BE2C (cell line): ENCODE data around the gene SNTG2.
A peak's percentile ranks its signal among the peaks of the same experiment; 100 is the strongest.

ENCODE experiments used
- DNase-seq: peaks from one replicate; pipeline ENCODE4 v3.0.0-alpha.2; 2020
- H3K27me3 ChIP-seq: fragments of 250-450 bp; sonication (Bioruptor Pico); 2 replicates; pipeline ENCODE4 v1.5.1; 2020; ENCODE audit warnings: mild to moderate bottlenecking
- H3K36me3 ChIP-seq: fragments of 250-450 bp; sonication (Bioruptor Pico); 2 replicates; pipeline ENCODE4 v1.5.1; 2020; ENCODE audit warnings: mild to moderate bottlenecking
- H3K4me1 ChIP-seq: fragments of 250-450 bp; sonication (Bioruptor Pico); 2 replicates; pipeline ENCODE4 v1.5.1; 2020
- H3K4me3 ChIP-seq: 2 replicates; pipeline ENCODE4 v1.5.1; 2011; ENCODE audit warnings: low read depth, low read length
- H3K9me3 ChIP-seq: fragments of 250-450 bp; sonication (Bioruptor Pico); 2 replicates; pipeline ENCODE4 v1.5.1; 2020
- TF ChIP-seq, protein P1 (sequence below): IDR thresholded peaks from 2 replicates; pipeline ENCODE4 v1.5.1; 2012; ENCODE audit warnings: mild to moderate bottlenecking, low read depth, low read length

Gene SNTG2

DNA sequence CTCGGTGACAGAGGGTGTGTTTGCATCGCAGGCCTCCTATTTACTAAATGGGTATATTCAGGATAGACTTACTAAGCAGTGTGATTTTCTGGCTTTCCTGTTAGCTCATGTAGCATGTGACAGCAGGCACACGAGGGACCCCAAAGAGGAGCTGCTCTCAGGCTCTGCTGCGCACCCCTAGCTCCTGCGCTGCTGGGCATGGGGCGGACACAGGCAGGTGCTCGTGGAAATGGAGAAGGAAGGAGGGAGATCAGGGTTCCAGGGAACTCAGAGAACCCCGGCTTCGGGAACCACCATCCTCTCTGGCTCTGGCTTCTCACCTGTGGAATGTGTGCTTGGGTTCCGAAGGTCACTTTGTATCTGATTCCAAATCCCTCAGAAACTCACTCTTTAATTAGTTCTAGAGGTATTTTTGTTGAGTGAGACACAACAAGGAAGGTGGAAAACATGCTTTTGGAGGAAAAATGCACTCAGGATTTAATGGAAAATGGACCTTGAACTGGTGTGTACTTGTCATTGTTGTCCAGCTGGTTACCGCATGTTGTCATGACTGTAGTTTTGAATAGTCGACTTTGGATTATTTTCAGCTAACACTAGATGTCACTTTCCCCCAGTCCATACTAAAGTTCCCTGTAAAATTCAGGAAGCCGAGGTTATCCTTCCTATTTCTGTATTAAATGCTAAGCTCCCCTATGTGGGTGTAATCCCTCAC lies 3.5 kb downstream of the SNTG2 start:
- Histone ChIP-seq H3K9me3 (no peaks in the 10 kb centered on the region), H3K4me3 (no peak overlapping the region), H3K27me3 (peaks cover 32% of the 10 kb centered on the region), H3K4me1 (no peaks in the 10 kb centered on the region), H3K36me3 (no peaks in the 10 kb centered on the region)
- TF ChIP-seq, protein P1, sequence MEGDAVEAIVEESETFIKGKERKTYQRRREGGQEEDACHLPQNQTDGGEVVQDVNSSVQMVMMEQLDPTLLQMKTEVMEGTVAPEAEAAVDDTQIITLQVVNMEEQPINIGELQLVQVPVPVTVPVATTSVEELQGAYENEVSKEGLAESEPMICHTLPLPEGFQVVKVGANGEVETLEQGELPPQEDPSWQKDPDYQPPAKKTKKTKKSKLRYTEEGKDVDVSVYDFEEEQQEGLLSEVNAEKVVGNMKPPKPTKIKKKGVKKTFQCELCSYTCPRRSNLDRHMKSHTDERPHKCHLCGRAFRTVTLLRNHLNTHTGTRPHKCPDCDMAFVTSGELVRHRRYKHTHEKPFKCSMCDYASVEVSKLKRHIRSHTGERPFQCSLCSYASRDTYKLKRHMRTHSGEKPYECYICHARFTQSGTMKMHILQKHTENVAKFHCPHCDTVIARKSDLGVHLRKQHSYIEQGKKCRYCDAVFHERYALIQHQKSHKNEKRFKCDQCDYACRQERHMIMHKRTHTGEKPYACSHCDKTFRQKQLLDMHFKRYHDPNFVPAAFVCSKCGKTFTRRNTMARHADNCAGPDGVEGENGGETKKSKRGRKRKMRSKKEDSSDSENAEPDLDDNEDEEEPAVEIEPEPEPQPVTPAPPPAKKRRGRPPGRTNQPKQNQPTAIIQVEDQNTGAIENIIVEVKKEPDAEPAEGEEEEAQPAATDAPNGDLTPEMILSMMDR = peak; percentile 34
- DNase-seq = no peak

DNA sequence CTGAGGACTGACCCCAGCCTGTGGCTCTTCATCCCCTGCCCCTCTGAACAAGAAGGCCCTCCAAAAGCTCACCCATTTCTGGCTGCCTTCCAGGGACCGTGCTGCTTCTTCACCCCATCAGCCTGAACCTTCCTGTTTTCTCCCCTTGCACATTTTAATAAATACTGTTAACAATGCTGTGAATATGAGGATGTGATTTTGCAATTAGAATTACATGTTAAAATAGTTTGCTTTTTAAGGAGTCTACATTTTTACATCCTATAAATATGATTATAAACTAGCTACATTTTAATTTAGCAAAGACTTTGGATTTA lies 4.0 kb downstream of the SNTG2 start:
- TF ChIP-seq, protein P1 = no peak
- DNase-seq = no peak
- no peaks in the 10 kb centered on the region for H3K36me3 ChIP-seq
- no peak overlapping the region for H3K4me3 ChIP-seq
- H3K4me1 ChIP-seq = no peaks in the 10 kb centered on the region
- H3K27me3 ChIP-seq = peaks cover 28% of the 10 kb centered on the region
- H3K9me3 ChIP-seq = no peaks in the 10 kb centered on the region

DNA sequence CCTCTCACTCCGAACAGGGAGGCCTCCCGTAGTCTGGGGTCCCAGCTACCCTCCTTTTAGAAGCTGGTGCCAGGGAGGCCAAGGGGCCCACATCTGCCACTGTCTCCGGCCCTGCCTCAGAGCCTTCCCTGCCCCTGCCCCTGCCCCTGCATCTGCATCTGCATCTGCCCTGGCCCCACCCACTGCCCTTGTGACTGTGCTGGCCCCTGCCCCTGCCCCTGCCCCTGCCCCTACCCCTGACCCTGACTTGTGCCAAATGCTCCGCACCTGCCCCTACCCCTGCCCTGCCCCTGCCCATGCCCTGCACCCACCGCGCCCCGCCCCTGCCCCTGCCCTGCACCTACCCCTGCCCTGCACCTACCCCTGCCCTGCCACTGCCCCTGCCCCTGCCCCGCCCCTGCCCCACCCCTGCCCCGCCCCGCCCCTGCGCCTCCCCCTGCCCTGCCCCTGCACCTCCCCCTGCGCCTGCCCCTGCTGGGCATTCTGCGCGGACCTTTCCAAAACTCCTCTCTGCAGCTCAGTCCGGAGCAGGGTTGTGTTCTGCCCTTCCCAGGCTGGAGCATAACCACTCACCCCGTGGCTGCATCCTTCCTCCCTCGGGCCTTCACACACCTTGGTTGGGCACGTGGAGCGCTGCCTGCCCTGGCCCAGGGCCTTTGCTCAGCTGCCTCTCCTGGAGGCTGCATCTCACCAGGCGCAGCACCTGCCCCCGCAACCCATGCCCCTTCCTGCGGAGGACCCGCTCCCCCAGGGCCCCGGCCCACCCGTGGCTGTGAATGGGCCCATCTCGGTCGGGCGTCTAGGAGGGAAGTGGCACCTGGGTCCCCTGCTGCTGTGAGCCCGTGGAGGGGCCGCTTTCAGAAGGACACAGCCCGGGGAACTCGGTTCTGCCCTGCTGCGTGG lies 5.4 kb downstream of the SNTG2 start:
- Histone ChIP-seq H3K4me1 (no peaks in the 10 kb centered on the region), H3K4me3 (no peak overlapping the region)
- no peak for DNase-seq

DNA sequence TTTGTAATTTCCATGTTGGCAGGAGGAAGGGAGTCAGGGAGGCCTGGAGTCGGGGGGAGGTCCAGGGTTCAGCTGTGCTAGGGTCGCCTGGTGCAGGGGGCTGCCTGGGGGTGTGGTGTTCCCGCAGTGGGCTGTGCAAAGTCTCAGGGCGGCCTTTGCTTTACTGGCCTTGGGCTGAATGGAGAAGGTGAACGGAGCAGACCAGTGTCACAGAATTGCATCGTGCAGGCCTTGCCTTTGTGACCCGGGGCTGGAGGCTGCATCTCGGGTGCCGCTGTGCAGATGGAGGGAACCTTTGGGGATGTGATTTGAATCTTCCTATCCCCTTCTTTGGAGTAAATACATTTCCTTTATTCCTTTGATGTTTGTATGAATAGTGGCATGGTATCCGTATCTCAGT lies 8.8 kb downstream of the SNTG2 start:
- no peaks in the 10 kb centered on the region for H3K27me3 ChIP-seq
- TF ChIP-seq, protein P1 = no peak
- no peaks in the 10 kb centered on the region for H3K36me3 ChIP-seq
- H3K4me3 ChIP-seq = no peak overlapping the region
- H3K9me3 ChIP-seq = no peaks in the 10 kb centered on the region
- H3K4me1 ChIP-seq = no peaks in the 10 kb centered on the region
- DNase-seq = no peak

More for the DNA sequence above, 5.4 kb downstream of the SNTG2 start:
- peaks cover 19% of the 10 kb centered on the region for H3K27me3 ChIP-seq
- no peaks in the 10 kb centered on the region for H3K36me3 ChIP-seq
- H3K9me3 ChIP-seq = no peaks in the 10 kb centered on the region
- TF ChIP-seq, protein P1 = no peak

DNA sequence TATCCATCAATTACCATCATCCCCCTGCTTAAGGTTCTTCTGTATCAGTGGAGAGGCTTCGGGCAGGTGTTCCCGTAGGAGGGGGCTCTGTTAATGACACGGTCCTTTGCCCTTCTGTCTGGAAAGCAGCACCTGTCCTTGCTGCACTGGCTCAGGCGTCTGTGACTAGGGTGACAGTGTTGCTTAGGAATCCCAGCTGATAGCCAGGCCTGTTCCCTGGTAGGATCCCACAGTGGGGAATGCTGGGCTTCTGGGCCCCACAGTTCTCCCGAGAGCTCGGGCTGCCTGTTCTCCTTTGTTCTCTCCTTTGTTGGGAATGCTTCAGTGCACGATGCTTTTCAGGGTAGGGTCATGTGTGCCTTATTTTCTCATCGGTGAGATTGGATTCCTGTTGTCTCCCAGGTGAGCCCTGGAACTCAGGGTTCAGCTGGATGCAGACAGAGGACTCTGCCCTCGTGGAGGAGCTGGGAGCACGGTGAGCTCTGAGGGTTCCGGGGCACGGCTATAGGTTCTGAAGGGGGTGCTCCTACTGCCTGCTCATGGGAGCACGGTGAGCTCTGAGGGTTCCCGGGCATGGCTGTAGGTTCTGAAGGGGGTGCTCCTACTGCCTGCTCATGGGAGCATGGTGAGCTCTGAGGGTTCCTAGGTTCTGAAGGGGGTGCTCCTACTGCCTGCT lies 9.6 kb downstream of the SNTG2 start:
- no peaks in the 10 kb centered on the region for H3K4me1 ChIP-seq
- no peaks in the 10 kb centered on the region for H3K9me3 ChIP-seq
- H3K36me3 ChIP-seq = no peaks in the 10 kb centered on the region
- H3K27me3 ChIP-seq = no peaks in the 10 kb centered on the region
- H3K4me3 ChIP-seq = no peak overlapping the region
- TF ChIP-seq, protein P1 = no peak
- DNase-seq = no peak
